Effector CD4-positive, alpha-beta T cell (primary cell): ENCODE measurements around the gene FRMPD1.

Experiments used
- DNase-seq: peaks from one replicate; pipeline ENCODE4 v3.0.0-alpha.2; 2020

FRMPD1 gene

GRCh38 chr9:37784616-37785483, 134.1 kb downstream of the FRMPD1 start, which contains the start of gene EXOSC3:
Gene EXOSC3 (minus strand): TSS chr9:37785064. CDS start chr9:37785044, 20 bp downstream.
- DNase-seq: peak; percentile 81

GRCh38 chr9:37787059-37787458, 136.3 kb downstream of the FRMPD1 start:
- DNase-seq: no peak

GRCh38 chr9:37788332-37788731, 137.6 kb downstream of the FRMPD1 start:
- DNase-seq: no peak

GRCh38 chr9:37790096-37790495, 139.3 kb downstream of the FRMPD1 start:
- no peak for DNase-seq

GRCh38 chr9:37792122-37792521, 141.4 kb downstream of the FRMPD1 start:
- DNase-seq: no peak

GRCh38 chr9:37796232-37796631, 145.5 kb downstream of the FRMPD1 start:
- no peak for DNase-seq
